Astrocyte (in vitro differentiated cells and primary cell): ENCODE measurements around the gene MYOCOS. TPM values are rescaled to one million over a fixed set of nuclear protein-coding genes. Genes with fewer than 3 reads are reported as not detected.
A peak's percentile ranks its signal among the peaks of the same experiment; 100 is the strongest.

ENCODE experiments used
- DNase-seq: peaks from one replicate; pipeline ENCODE4 v3.0.0-alpha.2; 2010; ENCODE audit warnings: low read depth
- FAIRE-seq: peaks from 2 replicates; lab custom pipeline; 2011; peaks lifted over from hg19 to GRCh38; lab: Jason Lieb, UNC
- H2AFZ ChIP-seq: 2 replicates; pipeline ENCODE4 v1.6.0; 2012; ENCODE audit warnings: low read depth, low read length, inconsistent platforms
- H3K27ac ChIP-seq: 2 replicates; pipeline ENCODE4 v1.5.1; 2011; ENCODE audit warnings: low read depth, low read length, inconsistent platforms
- H3K27me3 ChIP-seq: 2 replicates; pipeline ENCODE4 v1.6.0; 2011; ENCODE audit warnings: low read length, inconsistent platforms; ENCODE audit not compliant: insufficient read depth
- H3K36me3 ChIP-seq: 2 replicates; pipeline ENCODE4 v1.5.1; 2011; ENCODE audit warnings: low read length, inconsistent platforms; ENCODE audit not compliant: insufficient read depth
- H3K4me1 ChIP-seq: 2 replicates; pipeline ENCODE4 v1.5.1; 2011; ENCODE audit warnings: low read length, inconsistent platforms; ENCODE audit not compliant: insufficient read depth
- H3K4me2 ChIP-seq: 2 replicates; pipeline ENCODE4 v1.6.0; 2012; ENCODE audit warnings: low read length, inconsistent platforms
- H3K4me3 ChIP-seq: 2 replicates; pipeline ENCODE4 v1.5.1; 2011; ENCODE audit warnings: low read depth, mild to moderate bottlenecking, low read length, inconsistent platforms; ENCODE audit not compliant: insufficient read depth
- H3K79me2 ChIP-seq: 2 replicates; pipeline ENCODE4 v1.6.0; 2012; ENCODE audit warnings: mild to moderate bottlenecking, low read length, inconsistent platforms; ENCODE audit not compliant: insufficient read depth
- H3K9ac ChIP-seq: 2 replicates; pipeline ENCODE4 v1.6.0; 2012; ENCODE audit warnings: mild to moderate bottlenecking, low read length, inconsistent platforms
- H3K9me3 ChIP-seq: 2 replicates; pipeline ENCODE4 v1.5.1; 2012; ENCODE audit warnings: low read depth, mild to moderate bottlenecking, low read length, inconsistent platforms; ENCODE audit not compliant: insufficient read depth
- H4K20me1 ChIP-seq: 2 replicates; pipeline ENCODE4 v1.6.0; 2012; ENCODE audit warnings: low read length, inconsistent platforms; ENCODE audit not compliant: insufficient read depth
- H3K27ac Mint-ChIP-seq: one replicate; pipeline ENCODE4 v1.8.0; 2021; ENCODE audit warnings: mild to moderate bottlenecking, mixed read lengths; ENCODE audit not compliant: unreplicated experiment
- H3K27me3 Mint-ChIP-seq: one replicate; pipeline ENCODE4 v1.8.0; 2021; ENCODE audit warnings: low read depth, mixed read lengths; ENCODE audit not compliant: unreplicated experiment
- H3K36me3 Mint-ChIP-seq: one replicate; pipeline ENCODE4 v1.8.0; 2021; ENCODE audit warnings: low read depth, mixed read lengths; ENCODE audit not compliant: unreplicated experiment
- H3K4me1 Mint-ChIP-seq: one replicate; pipeline ENCODE4 v1.8.0; 2021; ENCODE audit warnings: low read depth, mixed read lengths; ENCODE audit not compliant: unreplicated experiment
- H3K4me3 Mint-ChIP-seq: one replicate; pipeline ENCODE4 v1.8.0; 2021; ENCODE audit warnings: mild to moderate bottlenecking, moderate library complexity, mixed read lengths; ENCODE audit not compliant: unreplicated experiment
- H3K9me3 Mint-ChIP-seq: one replicate; pipeline ENCODE4 v1.8.0; 2021; ENCODE audit warnings: mild to moderate bottlenecking, mixed read lengths; ENCODE audit not compliant: unreplicated experiment
- EZH2 ChIP-seq: IDR thresholded peaks from 2 replicates; pipeline ENCODE4 v1.6.1; 2012; ENCODE audit warnings: mild to moderate bottlenecking, low read length, inconsistent platforms; ENCODE audit not compliant: insufficient read depth
- total RNA-seq: library from RNA; stranded (reverse); gene quantifications from 2 replicates; pipeline ENCODE4 v1.2.1, GENCODE V29; 2021
- TF ChIP-seq, protein P1 (sequence below): IDR thresholded peaks from 2 replicates; pipeline ENCODE4 v1.5.1; 2011; ENCODE audit warnings: low read depth, mild to moderate bottlenecking, inconsistent platforms, low read length, moderate library complexity; ENCODE audit not compliant: insufficient read depth

Gene MYOCOS
- total RNA-seq, 1 donor from 2014 or later, result not detected

DNA sequence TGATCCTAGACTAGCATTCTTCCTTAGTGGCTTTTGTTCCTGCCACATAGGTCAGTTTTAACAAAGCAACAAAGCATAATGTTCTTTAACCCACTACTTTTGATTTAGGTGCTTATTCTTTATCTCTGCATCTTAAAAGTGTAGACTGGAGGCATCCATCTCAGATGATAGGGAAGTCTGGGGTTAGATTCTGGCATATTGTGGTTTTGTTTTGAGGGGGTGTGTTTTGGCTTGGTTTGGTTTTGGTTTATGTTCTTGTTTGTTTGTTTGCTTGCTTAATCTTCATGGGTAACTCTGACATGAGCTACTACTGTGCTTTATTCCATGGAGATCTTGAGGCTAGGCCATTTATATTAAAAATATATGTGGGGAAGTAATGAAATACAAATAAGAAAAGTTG is 40.3 kb upstream of the MYOCOS start:
- Mint-ChIP-seq H3K27ac (peak overlapping the region; percentile 19), H3K9me3 (no peaks in the 10 kb centered on the region), H3K36me3 (peaks cover 20% of the 10 kb centered on the region)

DNA sequence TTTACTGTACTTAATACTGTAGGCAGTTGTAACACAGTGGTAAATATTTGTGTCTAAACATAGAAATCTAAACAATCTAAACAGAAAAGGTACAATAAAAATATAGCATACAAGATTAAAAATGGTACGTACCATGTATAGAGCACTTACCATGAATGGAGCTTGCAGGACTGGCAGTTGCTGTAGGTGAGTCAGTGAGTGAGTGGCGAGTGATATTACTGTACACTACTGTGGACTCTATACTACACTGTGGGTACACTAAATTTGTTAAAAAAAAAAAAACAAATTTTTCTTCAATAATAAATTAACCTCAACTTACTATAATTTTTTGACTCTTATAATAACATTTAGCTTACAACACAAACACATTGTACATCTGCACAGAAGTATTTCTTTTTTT is 39.5 kb upstream of the MYOCOS start:
- TF ChIP-seq, protein P1, sequence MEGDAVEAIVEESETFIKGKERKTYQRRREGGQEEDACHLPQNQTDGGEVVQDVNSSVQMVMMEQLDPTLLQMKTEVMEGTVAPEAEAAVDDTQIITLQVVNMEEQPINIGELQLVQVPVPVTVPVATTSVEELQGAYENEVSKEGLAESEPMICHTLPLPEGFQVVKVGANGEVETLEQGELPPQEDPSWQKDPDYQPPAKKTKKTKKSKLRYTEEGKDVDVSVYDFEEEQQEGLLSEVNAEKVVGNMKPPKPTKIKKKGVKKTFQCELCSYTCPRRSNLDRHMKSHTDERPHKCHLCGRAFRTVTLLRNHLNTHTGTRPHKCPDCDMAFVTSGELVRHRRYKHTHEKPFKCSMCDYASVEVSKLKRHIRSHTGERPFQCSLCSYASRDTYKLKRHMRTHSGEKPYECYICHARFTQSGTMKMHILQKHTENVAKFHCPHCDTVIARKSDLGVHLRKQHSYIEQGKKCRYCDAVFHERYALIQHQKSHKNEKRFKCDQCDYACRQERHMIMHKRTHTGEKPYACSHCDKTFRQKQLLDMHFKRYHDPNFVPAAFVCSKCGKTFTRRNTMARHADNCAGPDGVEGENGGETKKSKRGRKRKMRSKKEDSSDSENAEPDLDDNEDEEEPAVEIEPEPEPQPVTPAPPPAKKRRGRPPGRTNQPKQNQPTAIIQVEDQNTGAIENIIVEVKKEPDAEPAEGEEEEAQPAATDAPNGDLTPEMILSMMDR, result no peak
- TF ChIP-seq EZH2, result no peak
- Mint-ChIP-seq H3K27me3 (no peaks in the 10 kb centered on the region), H3K36me3 (peaks cover 15% of the 10 kb centered on the region), H3K4me1 (peaks cover 7% of the 10 kb centered on the region), H3K9me3 (no peaks in the 10 kb centered on the region), H3K27ac (no peak overlapping the region), H3K4me3 (no peak overlapping the region)
- Histone ChIP-seq H3K4me1 (no peaks in the 10 kb centered on the region), H3K79me2 (peaks cover 9% of the 10 kb centered on the region), H3K27me3 (no peaks in the 10 kb centered on the region), H3K4me2 (no peak overlapping the region), H4K20me1 (peaks cover 9% of the 10 kb centered on the region), H2AFZ (no peak overlapping the region), H3K27ac (no peak overlapping the region), H3K9ac (no peak overlapping the region), H3K9me3 (no peaks in the 10 kb centered on the region), H3K36me3 (peaks cover 58% of the 10 kb centered on the region), H3K4me3 (no peak overlapping the region)
- DNase-seq (no peak), FAIRE-seq (no peak)

More for the DNA sequence above, 40.3 kb upstream of the MYOCOS start:
- no peak overlapping the region for H3K4me3 Mint-ChIP-seq
- DNase-seq, result no peak
- H2AFZ ChIP-seq, result no peak overlapping the region
- no peaks in the 10 kb centered on the region for H3K4me1 ChIP-seq
- TF ChIP-seq, protein P1, result no peak
- TF ChIP-seq EZH2, result no peak
- H3K27me3 ChIP-seq, result no peaks in the 10 kb centered on the region
- H3K79me2 ChIP-seq, result peaks cover 9% of the 10 kb centered on the region
- no peak overlapping the region for H3K4me3 ChIP-seq
- H3K4me1 Mint-ChIP-seq, result peaks cover 3% of the 10 kb centered on the region
- H3K27me3 Mint-ChIP-seq, result no peaks in the 10 kb centered on the region
- no peaks in the 10 kb centered on the region for H3K9me3 ChIP-seq
- H3K4me2 ChIP-seq, result no peak overlapping the region
- peaks cover 5% of the 10 kb centered on the region for H4K20me1 ChIP-seq
- H3K36me3 ChIP-seq, result peaks cover 56% of the 10 kb centered on the region
- H3K27ac ChIP-seq, result no peak overlapping the region
- no peak for FAIRE-seq
- H3K9ac ChIP-seq, result no peak overlapping the region

DNA sequence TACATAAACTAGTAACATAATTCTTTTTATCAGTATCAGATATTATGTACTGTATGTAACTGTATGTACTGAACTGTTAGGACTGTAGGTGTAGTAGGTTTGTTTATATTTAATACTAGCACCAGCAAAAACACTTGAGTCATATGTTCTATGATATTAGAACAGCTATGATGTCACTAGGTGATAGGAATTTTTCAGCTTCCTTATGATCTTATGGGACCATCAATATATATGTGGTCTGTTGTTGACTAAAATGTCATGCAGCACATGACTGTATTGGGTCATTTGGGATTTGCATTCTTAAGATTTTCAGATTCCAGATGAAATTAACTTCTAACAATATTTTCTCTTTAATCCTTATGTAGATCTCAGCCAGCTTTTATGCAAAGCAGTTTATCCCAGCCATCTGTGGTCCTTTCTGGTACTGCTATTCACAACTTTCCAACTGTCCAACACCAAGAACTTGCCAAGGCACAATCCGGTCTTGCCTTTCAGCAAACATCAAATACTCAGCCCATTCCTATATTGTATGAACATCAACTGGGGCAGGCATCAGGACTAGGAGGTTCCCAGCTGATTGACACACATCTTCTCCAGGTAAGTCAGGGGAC is 38.3 kb upstream of the MYOCOS start:
- Histone ChIP-seq H3K4me1 (no peaks in the 10 kb centered on the region), H3K79me2 (peaks cover 6% of the 10 kb centered on the region), H2AFZ (no peak overlapping the region), H3K36me3 (peaks cover 57% of the 10 kb centered on the region), H3K9me3 (no peaks in the 10 kb centered on the region), H3K4me2 (no peak overlapping the region), H3K27me3 (no peaks in the 10 kb centered on the region), H3K9ac (no peak overlapping the region), H3K4me3 (no peak overlapping the region), H3K27ac (no peak overlapping the region), H4K20me1 (peaks cover 9% of the 10 kb centered on the region)
- H3K36me3 Mint-ChIP-seq, result peaks cover 15% of the 10 kb centered on the region
- no peak overlapping the region for H3K4me3 Mint-ChIP-seq
- H3K27me3 Mint-ChIP-seq, result no peaks in the 10 kb centered on the region
- H3K9me3 Mint-ChIP-seq, result no peaks in the 10 kb centered on the region
- no peak for TF ChIP-seq EZH2
- TF ChIP-seq, protein P1, result no peak
- FAIRE-seq, result no peak
- H3K27ac Mint-ChIP-seq, result no peak overlapping the region
- H3K4me1 Mint-ChIP-seq, result peaks cover 8% of the 10 kb centered on the region
- no peak for DNase-seq
